ENCODE data around the gene EDDM3A.

GRCh38 chr14:20792556-20792955, 46.9 kb downstream of the EDDM3A start:
- TF ChIP-seq RAD51 (IDR thresholded peaks at IDR 0.05) (no peak), SIN3A (IDR thresholded peaks at IDR 0.05; ENCODE audit: low read depth, low read length) (no peak), SP1 (IDR thresholded peaks at IDR 0.05; ENCODE audit: low read depth, low read length) (no peak), CTCF (IDR thresholded peaks at IDR 0.05 in 2 of 3, conservative IDR thresholded peaks at IDR 0.05 in 1 of 3; ENCODE audit: control insufficient read depth in 2 of 3, extremely low read depth in 1 of 3, insufficient read depth in 1 of 3, low read depth in 3 of 3, low read length in 3 of 3) (no peak), RBBP5 (conservative IDR thresholded peaks at IDR 0.05) (no peak)

Data from GM12878 (cell line).